ENCODE data around the gene DYNC2H1.

The DYNC2H1 gene

GRCh38 chr11:103398829-103399228 lies 289.6 kb downstream of the DYNC2H1 start:
- Histone ChIP-seq H2BK120ac (ENCODE audit: low read depth, low read length) (no peak overlapping the region), H3K27me3 (ENCODE audit: insufficient read depth, low read length, poor library complexity) (no peaks in the 10 kb centered on the region), H4K8ac (ENCODE audit: low read depth, low read length) (no peak overlapping the region), H3K4me3 (ENCODE audit: low read length) (no peak overlapping the region), H3K56ac (ENCODE audit: low read length) (no peak overlapping the region), H3K4me1 (ENCODE audit: control insufficient read depth, low read depth, low read length) (no peaks in the 10 kb centered on the region), H3K36me3 (ENCODE audit: control insufficient read depth, insufficient read depth, low read length) (no peaks in the 10 kb centered on the region), H2BK15ac (replicated peaks; ENCODE audit: low read depth) (no peak overlapping the region), H3K4ac (ENCODE audit: low read depth, low read length) (no peak overlapping the region), H3K18ac (ENCODE audit: low read length) (no peak overlapping the region), H3K9ac (ENCODE audit: low read length) (no peak overlapping the region), H3K27ac (ENCODE audit: low read depth, low read length) (no peak overlapping the region), H3K23ac (ENCODE audit: low read length) (no peak overlapping the region), H3K79me2 (ENCODE audit: control insufficient read depth, insufficient read depth, low read length) (no peaks in the 10 kb centered on the region), H3K79me1 (ENCODE audit: low read length) (no peaks in the 10 kb centered on the region), H2AK5ac (ENCODE audit: low read length) (no peak overlapping the region), H3K4me2 (ENCODE audit: low read length) (no peak overlapping the region), H4K5ac (ENCODE audit: low read length) (no peak overlapping the region), H2BK5ac (ENCODE audit: low read length) (no peak overlapping the region)
- no peak for DNase-seq
- WGBS (ENCODE audit: extremely low coverage, insufficient coverage, low lambda C conversion rate) = no CpG with 5 or more reads among the region's 6 CpGs

- no peak overlapping the region for H3K4ac ChIP-seq (ENCODE audit: low read depth, low read length)
- H3K4me1 ChIP-seq (ENCODE audit: control insufficient read depth, low read depth, low read length) = no peaks in the 10 kb centered on the region
- no peak overlapping the region for H4K5ac ChIP-seq (ENCODE audit: low read length)
- H4K8ac ChIP-seq (ENCODE audit: low read depth, low read length) = no peak overlapping the region
- no peaks in the 10 kb centered on the region for H3K79me1 ChIP-seq (ENCODE audit: low read length)
- DNase-seq = peak; percentile 9
- 27% methylated on average over 1 of the region's 3 CpGs for WGBS (ENCODE audit: extremely low coverage, insufficient coverage, low lambda C conversion rate)
- no peak overlapping the region for H2BK15ac ChIP-seq (replicated peaks; ENCODE audit: low read depth)
- H3K27ac ChIP-seq (ENCODE audit: low read depth, low read length) = no peak overlapping the region
- H3K36me3 ChIP-seq (ENCODE audit: control insufficient read depth, insufficient read depth, low read length) = no peaks in the 10 kb centered on the region
- no peak overlapping the region for H3K56ac ChIP-seq (ENCODE audit: low read length)
- no peaks in the 10 kb centered on the region for H3K27me3 ChIP-seq (ENCODE audit: insufficient read depth, low read length, poor library complexity)
- no peak overlapping the region for H3K18ac ChIP-seq (ENCODE audit: low read length)
- H2BK120ac ChIP-seq (ENCODE audit: low read depth, low read length) = no peak overlapping the region
- H3K4me2 ChIP-seq (ENCODE audit: low read length) = no peak overlapping the region
- H2BK5ac ChIP-seq (ENCODE audit: low read length) = no peak overlapping the region
- no peak overlapping the region for H3K23ac ChIP-seq (ENCODE audit: low read length)
- no peak overlapping the region for H2AK5ac ChIP-seq (ENCODE audit: low read length)
- H3K9ac ChIP-seq (ENCODE audit: low read length) = no peak overlapping the region
- no peak overlapping the region for H3K4me3 ChIP-seq (ENCODE audit: low read length)
- H3K79me2 ChIP-seq (ENCODE audit: control insufficient read depth, insufficient read depth, low read length) = no peaks in the 10 kb centered on the region
Observed at GRCh38 chr11:103406357-103406756, 297.1 kb downstream of the DYNC2H1 start.

GRCh38 chr11:103407641-103408040 lies 298.4 kb downstream of the DYNC2H1 start:
- Histone ChIP-seq H3K56ac (ENCODE audit: low read length) (no peak overlapping the region), H4K5ac (ENCODE audit: low read length) (no peak overlapping the region), H3K23ac (ENCODE audit: low read length) (no peak overlapping the region), H3K27ac (ENCODE audit: low read depth, low read length) (no peak overlapping the region), H2BK15ac (replicated peaks; ENCODE audit: low read depth) (no peak overlapping the region), H2BK5ac (ENCODE audit: low read length) (no peak overlapping the region), H3K18ac (ENCODE audit: low read length) (no peak overlapping the region), H3K27me3 (ENCODE audit: insufficient read depth, low read length, poor library complexity) (no peaks in the 10 kb centered on the region), H3K4ac (ENCODE audit: low read depth, low read length) (no peak overlapping the region), H3K36me3 (ENCODE audit: control insufficient read depth, insufficient read depth, low read length) (no peaks in the 10 kb centered on the region), H3K79me2 (ENCODE audit: control insufficient read depth, insufficient read depth, low read length) (no peaks in the 10 kb centered on the region), H3K4me2 (ENCODE audit: low read length) (no peak overlapping the region), H3K4me1 (ENCODE audit: control insufficient read depth, low read depth, low read length) (no peaks in the 10 kb centered on the region), H3K4me3 (ENCODE audit: low read length) (no peak overlapping the region), H4K8ac (ENCODE audit: low read depth, low read length) (no peak overlapping the region), H3K9ac (ENCODE audit: low read length) (no peak overlapping the region), H2BK120ac (ENCODE audit: low read depth, low read length) (no peak overlapping the region), H2AK5ac (ENCODE audit: low read length) (no peak overlapping the region), H3K79me1 (ENCODE audit: low read length) (no peaks in the 10 kb centered on the region)
- no CpG with 5 or more reads among the region's 2 CpGs for WGBS (ENCODE audit: extremely low coverage, insufficient coverage, low lambda C conversion rate)
- no peak for DNase-seq

GRCh38 chr11:103413266-103413888 lies 304.2 kb downstream of the DYNC2H1 start:
- Histone ChIP-seq H3K18ac (ENCODE audit: low read length) (no peak overlapping the region), H3K23ac (ENCODE audit: low read length) (no peak overlapping the region), H3K4me3 (ENCODE audit: low read length) (no peak overlapping the region), H3K4me2 (ENCODE audit: low read length) (no peak overlapping the region), H2BK120ac (ENCODE audit: low read depth, low read length) (no peak overlapping the region), H3K9ac (ENCODE audit: low read length) (no peak overlapping the region), H2AK5ac (ENCODE audit: low read length) (no peak overlapping the region), H3K56ac (ENCODE audit: low read length) (no peak overlapping the region), H3K79me1 (ENCODE audit: low read length) (no peaks in the 10 kb centered on the region), H3K4me1 (ENCODE audit: control insufficient read depth, low read depth, low read length) (no peaks in the 10 kb centered on the region), H3K79me2 (ENCODE audit: control insufficient read depth, insufficient read depth, low read length) (no peaks in the 10 kb centered on the region), H3K27me3 (ENCODE audit: insufficient read depth, low read length, poor library complexity) (no peaks in the 10 kb centered on the region), H3K36me3 (ENCODE audit: control insufficient read depth, insufficient read depth, low read length) (no peaks in the 10 kb centered on the region), H4K5ac (ENCODE audit: low read length) (no peak overlapping the region), H2BK15ac (replicated peaks; ENCODE audit: low read depth) (no peak overlapping the region), H3K27ac (ENCODE audit: low read depth, low read length) (no peak overlapping the region), H3K4ac (ENCODE audit: low read depth, low read length) (no peak overlapping the region), H4K8ac (ENCODE audit: low read depth, low read length) (no peak overlapping the region), H2BK5ac (ENCODE audit: low read length) (no peak overlapping the region)
- no peak for DNase-seq
- WGBS (ENCODE audit: extremely low coverage, insufficient coverage, low lambda C conversion rate) = 100% methylated on average over 1 of the region's 1 CpG

- DNase-seq = no peak
- H3K56ac ChIP-seq (ENCODE audit: low read length) = no peak overlapping the region
- H2AK5ac ChIP-seq (ENCODE audit: low read length) = no peak overlapping the region
- H4K5ac ChIP-seq (ENCODE audit: low read length) = no peak overlapping the region
- no peaks in the 10 kb centered on the region for H3K27me3 ChIP-seq (ENCODE audit: insufficient read depth, low read length, poor library complexity)
- no peaks in the 10 kb centered on the region for H3K79me2 ChIP-seq (ENCODE audit: control insufficient read depth, insufficient read depth, low read length)
- no peaks in the 10 kb centered on the region for H3K79me1 ChIP-seq (ENCODE audit: low read length)
- no peak overlapping the region for H4K8ac ChIP-seq (ENCODE audit: low read depth, low read length)
- H2BK5ac ChIP-seq (ENCODE audit: low read length) = no peak overlapping the region
- H3K4ac ChIP-seq (ENCODE audit: low read depth, low read length) = no peak overlapping the region
- H3K23ac ChIP-seq (ENCODE audit: low read length) = no peak overlapping the region
- H3K36me3 ChIP-seq (ENCODE audit: control insufficient read depth, insufficient read depth, low read length) = no peaks in the 10 kb centered on the region
- no peaks in the 10 kb centered on the region for H3K4me1 ChIP-seq (ENCODE audit: control insufficient read depth, low read depth, low read length)
- H2BK15ac ChIP-seq (replicated peaks; ENCODE audit: low read depth) = no peak overlapping the region
- H3K18ac ChIP-seq (ENCODE audit: low read length) = no peak overlapping the region
- H3K4me2 ChIP-seq (ENCODE audit: low read length) = no peak overlapping the region
- H3K9ac ChIP-seq (ENCODE audit: low read length) = no peak overlapping the region
- H3K27ac ChIP-seq (ENCODE audit: low read depth, low read length) = no peak overlapping the region
- H3K4me3 ChIP-seq (ENCODE audit: low read length) = no peak overlapping the region
- H2BK120ac ChIP-seq (ENCODE audit: low read depth, low read length) = no peak overlapping the region
Observed at GRCh38 chr11:103418014-103418413, 308.8 kb downstream of the DYNC2H1 start.

- no CpG with 5 or more reads among the region's 2 CpGs for WGBS (ENCODE audit: extremely low coverage, insufficient coverage, low lambda C conversion rate)
- no peak overlapping the region for H3K9ac ChIP-seq (ENCODE audit: low read length)
- no peaks in the 10 kb centered on the region for H3K36me3 ChIP-seq (ENCODE audit: control insufficient read depth, insufficient read depth, low read length)
- no peak overlapping the region for H3K27ac ChIP-seq (ENCODE audit: low read depth, low read length)
- no peak overlapping the region for H3K18ac ChIP-seq (ENCODE audit: low read length)
- H3K56ac ChIP-seq (ENCODE audit: low read length) = no peak overlapping the region
- H3K4me2 ChIP-seq (ENCODE audit: low read length) = no peak overlapping the region
- H4K8ac ChIP-seq (ENCODE audit: low read depth, low read length) = no peak overlapping the region
- no peaks in the 10 kb centered on the region for H3K4me1 ChIP-seq (ENCODE audit: control insufficient read depth, low read depth, low read length)
- no peaks in the 10 kb centered on the region for H3K79me2 ChIP-seq (ENCODE audit: control insufficient read depth, insufficient read depth, low read length)
- H2AK5ac ChIP-seq (ENCODE audit: low read length) = no peak overlapping the region
- H3K23ac ChIP-seq (ENCODE audit: low read length) = no peak overlapping the region
- no peak overlapping the region for H2BK5ac ChIP-seq (ENCODE audit: low read length)
- H3K4ac ChIP-seq (ENCODE audit: low read depth, low read length) = no peak overlapping the region
- H3K4me3 ChIP-seq (ENCODE audit: low read length) = no peak overlapping the region
- H4K5ac ChIP-seq (ENCODE audit: low read length) = no peak overlapping the region
- no peak for DNase-seq
- no peak overlapping the region for H2BK120ac ChIP-seq (ENCODE audit: low read depth, low read length)
- no peaks in the 10 kb centered on the region for H3K27me3 ChIP-seq (ENCODE audit: insufficient read depth, low read length, poor library complexity)
- H2BK15ac ChIP-seq (replicated peaks; ENCODE audit: low read depth) = no peak overlapping the region
- no peaks in the 10 kb centered on the region for H3K79me1 ChIP-seq (ENCODE audit: low read length)
Observed at GRCh38 chr11:103420593-103420992, 311.4 kb downstream of the DYNC2H1 start.

Data from mesendoderm (in vitro differentiated cells).